ENCODE measurements around the gene NCOA1. TPM values are rescaled to one million over a fixed set of nuclear protein-coding genes. Genes with fewer than 3 reads are reported as not detected.

Gene NCOA1
- total RNA-seq, 1 experiment from 2014 or later = 24.6 TPM

DNA sequence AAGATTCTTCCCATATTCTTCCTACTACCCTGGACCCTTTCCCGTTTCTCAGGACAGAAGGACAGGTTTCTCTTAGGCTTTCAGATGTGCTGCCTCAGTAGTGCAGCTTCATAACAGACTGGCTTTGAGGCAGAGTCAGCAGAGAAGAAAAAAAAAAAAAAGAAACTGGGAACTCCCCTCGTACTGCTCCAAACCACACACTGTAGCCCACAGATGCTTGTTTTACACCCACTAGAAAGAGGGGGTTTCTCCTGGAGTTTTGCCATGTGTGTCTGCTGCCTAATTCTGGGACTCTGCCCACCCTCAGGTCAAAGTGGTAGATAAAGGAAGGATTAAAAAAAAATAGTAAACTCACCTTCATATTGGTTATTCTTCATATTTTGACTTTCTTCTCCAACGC, 95.9 kb downstream of the NCOA1 start:
- intact Hi-C loops (cut with micrococcal nuclease; ENCODE audit: unreplicated experiment) = no loop called here
- no peaks in the 10 kb centered on the region for H3K4me1 ChIP-seq (ENCODE audit: control insufficient read depth, insufficient read depth, low read length)
- ATAC-seq = no peak
- H3K36me3 ChIP-seq (ENCODE audit: control insufficient read depth, insufficient read depth, low read length) = no peaks in the 10 kb centered on the region
- no peak overlapping the region for H3K4me3 ChIP-seq (ENCODE audit: low read depth in 2 of 2, low read length in 2 of 2)
- H3K27me3 ChIP-seq (ENCODE audit: control insufficient read depth, insufficient read depth, low read length) = no peaks in the 10 kb centered on the region
- no peak for TF ChIP-seq TCF7L2 (IDR thresholded peaks at IDR 0.05; ENCODE audit: low read depth, low read length)
- no peak for TF ChIP-seq SIN3A (IDR thresholded peaks at IDR 0.05; ENCODE audit: borderline replicate concordance, insufficient read depth, low read depth, low read length)
- no peak for TF ChIP-seq POLR2AphosphoS5 (IDR thresholded peaks at IDR 0.05; ENCODE audit: low read depth, low read length)
- TF ChIP-seq, protein P1, sequence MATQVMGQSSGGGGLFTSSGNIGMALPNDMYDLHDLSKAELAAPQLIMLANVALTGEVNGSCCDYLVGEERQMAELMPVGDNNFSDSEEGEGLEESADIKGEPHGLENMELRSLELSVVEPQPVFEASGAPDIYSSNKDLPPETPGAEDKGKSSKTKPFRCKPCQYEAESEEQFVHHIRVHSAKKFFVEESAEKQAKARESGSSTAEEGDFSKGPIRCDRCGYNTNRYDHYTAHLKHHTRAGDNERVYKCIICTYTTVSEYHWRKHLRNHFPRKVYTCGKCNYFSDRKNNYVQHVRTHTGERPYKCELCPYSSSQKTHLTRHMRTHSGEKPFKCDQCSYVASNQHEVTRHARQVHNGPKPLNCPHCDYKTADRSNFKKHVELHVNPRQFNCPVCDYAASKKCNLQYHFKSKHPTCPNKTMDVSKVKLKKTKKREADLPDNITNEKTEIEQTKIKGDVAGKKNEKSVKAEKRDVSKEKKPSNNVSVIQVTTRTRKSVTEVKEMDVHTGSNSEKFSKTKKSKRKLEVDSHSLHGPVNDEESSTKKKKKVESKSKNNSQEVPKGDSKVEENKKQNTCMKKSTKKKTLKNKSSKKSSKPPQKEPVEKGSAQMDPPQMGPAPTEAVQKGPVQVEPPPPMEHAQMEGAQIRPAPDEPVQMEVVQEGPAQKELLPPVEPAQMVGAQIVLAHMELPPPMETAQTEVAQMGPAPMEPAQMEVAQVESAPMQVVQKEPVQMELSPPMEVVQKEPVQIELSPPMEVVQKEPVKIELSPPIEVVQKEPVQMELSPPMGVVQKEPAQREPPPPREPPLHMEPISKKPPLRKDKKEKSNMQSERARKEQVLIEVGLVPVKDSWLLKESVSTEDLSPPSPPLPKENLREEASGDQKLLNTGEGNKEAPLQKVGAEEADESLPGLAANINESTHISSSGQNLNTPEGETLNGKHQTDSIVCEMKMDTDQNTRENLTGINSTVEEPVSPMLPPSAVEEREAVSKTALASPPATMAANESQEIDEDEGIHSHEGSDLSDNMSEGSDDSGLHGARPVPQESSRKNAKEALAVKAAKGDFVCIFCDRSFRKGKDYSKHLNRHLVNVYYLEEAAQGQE (IDR thresholded peaks at IDR 0.05; ENCODE audit: insufficient read depth in 1 of 2, low read depth in 2 of 2, low read length in 1 of 2) = no peak
- TF ChIP-seq, protein P2, sequence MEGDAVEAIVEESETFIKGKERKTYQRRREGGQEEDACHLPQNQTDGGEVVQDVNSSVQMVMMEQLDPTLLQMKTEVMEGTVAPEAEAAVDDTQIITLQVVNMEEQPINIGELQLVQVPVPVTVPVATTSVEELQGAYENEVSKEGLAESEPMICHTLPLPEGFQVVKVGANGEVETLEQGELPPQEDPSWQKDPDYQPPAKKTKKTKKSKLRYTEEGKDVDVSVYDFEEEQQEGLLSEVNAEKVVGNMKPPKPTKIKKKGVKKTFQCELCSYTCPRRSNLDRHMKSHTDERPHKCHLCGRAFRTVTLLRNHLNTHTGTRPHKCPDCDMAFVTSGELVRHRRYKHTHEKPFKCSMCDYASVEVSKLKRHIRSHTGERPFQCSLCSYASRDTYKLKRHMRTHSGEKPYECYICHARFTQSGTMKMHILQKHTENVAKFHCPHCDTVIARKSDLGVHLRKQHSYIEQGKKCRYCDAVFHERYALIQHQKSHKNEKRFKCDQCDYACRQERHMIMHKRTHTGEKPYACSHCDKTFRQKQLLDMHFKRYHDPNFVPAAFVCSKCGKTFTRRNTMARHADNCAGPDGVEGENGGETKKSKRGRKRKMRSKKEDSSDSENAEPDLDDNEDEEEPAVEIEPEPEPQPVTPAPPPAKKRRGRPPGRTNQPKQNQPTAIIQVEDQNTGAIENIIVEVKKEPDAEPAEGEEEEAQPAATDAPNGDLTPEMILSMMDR (IDR thresholded peaks at IDR 0.05) = no peak
- H3K27ac ChIP-seq (ENCODE audit: low read length) = no peak overlapping the region
- DNase-seq (ENCODE audit: low read depth, low spot score) = no peak
- in situ Hi-C loops (cut with HindIII; ENCODE audit: low pct_unique_long_range_greater_than_20kb, low sequenced_read_pairs) = no loop called here
- POLR2A ChIA-PET = no interaction called here
- no peaks in the 10 kb centered on the region for H3K9me3 ChIP-seq (ENCODE audit: control insufficient read depth, insufficient read depth, low read depth, low read length)
- CTCF ChIA-PET = no interaction called here
- BruUV-seq (replicated peaks) = no TSS peak

- ChIA-PET POLR2A (no interaction called here), CTCF (no interaction called here)
- H3K36me3 ChIP-seq (ENCODE audit: control insufficient read depth, insufficient read depth, low read length) = no peaks in the 10 kb centered on the region
- DNase-seq (ENCODE audit: low read depth, low spot score) (no peak), ATAC-seq (no peak)
- H3K9me3 ChIP-seq (ENCODE audit: control insufficient read depth, insufficient read depth, low read depth, low read length) = no peaks in the 10 kb centered on the region
- TF ChIP-seq SIN3A (IDR thresholded peaks at IDR 0.05; ENCODE audit: borderline replicate concordance, insufficient read depth, low read depth, low read length) (no peak), TCF7L2 (IDR thresholded peaks at IDR 0.05; ENCODE audit: low read depth, low read length) (no peak), POLR2AphosphoS5 (IDR thresholded peaks at IDR 0.05; ENCODE audit: low read depth, low read length) (no peak)
- TF ChIP-seq, protein P1 (IDR thresholded peaks at IDR 0.05; ENCODE audit: insufficient read depth in 1 of 2, low read depth in 2 of 2, low read length in 1 of 2) = no peak
- TF ChIP-seq, protein P2 (IDR thresholded peaks at IDR 0.05) = no peak
- intact Hi-C loops (cut with micrococcal nuclease; ENCODE audit: unreplicated experiment) (no loop called here), in situ Hi-C loops (cut with HindIII; ENCODE audit: low pct_unique_long_range_greater_than_20kb, low sequenced_read_pairs) (no loop called here)
- no peak overlapping the region for H3K27ac ChIP-seq (ENCODE audit: low read length)
- H3K27me3 ChIP-seq (ENCODE audit: control insufficient read depth, insufficient read depth, low read length) = no peaks in the 10 kb centered on the region
- H3K4me1 ChIP-seq (ENCODE audit: control insufficient read depth, insufficient read depth, low read length) = no peaks in the 10 kb centered on the region
- H3K4me3 ChIP-seq (ENCODE audit: low read depth in 2 of 2, low read length in 2 of 2) = no peak overlapping the region
- BruUV-seq (replicated peaks) = no TSS peak
These were observed 97.2 kb downstream of the NCOA1 start for GRCh38 chr2:24588294-24588693.

All from Panc1 (cell line).